H9 (cell line): ENCODE data around the gene TBL1X. TPM values are rescaled to one million over a fixed set of nuclear protein-coding genes. Genes with fewer than 3 reads are reported as not detected.

ENCODE experiments used
- DNase-seq: peaks from one replicate; pipeline ENCODE4 v3.0.0-alpha.2; 2017
- H2AFZ ChIP-seq: one replicate; pipeline ENCODE4 v1.6.1; 2013; ENCODE audit warnings: mild to moderate bottlenecking, low read length, control low read depth, moderate library complexity
- H2AK5ac ChIP-seq: 2 replicates; pipeline ENCODE4 v1.6.1; 2013; ENCODE audit warnings: low read length, control low read depth, mixed read lengths; ENCODE audit not compliant: insufficient read length
- H2BK120ac ChIP-seq: one replicate; pipeline ENCODE4 v1.6.1; 2013; ENCODE audit warnings: low read depth, mild to moderate bottlenecking, low read length, control low read depth, inconsistent platforms; ENCODE audit not compliant: poor library complexity, severe bottlenecking
- H2BK12ac ChIP-seq: 2 replicates; pipeline ENCODE4 v1.6.1; 2013; ENCODE audit warnings: low read length, control low read depth, mixed read lengths, low read depth; ENCODE audit not compliant: insufficient read length
- H2BK15ac ChIP-seq: 2 replicates; pipeline ENCODE4 v1.6.1; 2013; ENCODE audit warnings: low read depth, low read length, control low read depth
- H2BK20ac ChIP-seq: one replicate; pipeline ENCODE4 v1.6.1; 2013; ENCODE audit warnings: low read depth, mild to moderate bottlenecking, low read length, control low read depth, inconsistent platforms; ENCODE audit not compliant: poor library complexity, severe bottlenecking
- H2BK5ac ChIP-seq: 2 replicates; pipeline ENCODE4 v1.6.1; 2013; ENCODE audit warnings: low read length, control low read depth, mixed read lengths; ENCODE audit not compliant: insufficient read length
- H3K14ac ChIP-seq: 2 replicates; pipeline ENCODE4 v1.6.1; 2013; ENCODE audit warnings: low read length, control low read depth; ENCODE audit not compliant: insufficient read depth
- H3K18ac ChIP-seq: 2 replicates; pipeline ENCODE4 v1.6.1; 2013; ENCODE audit warnings: low read depth, mild to moderate bottlenecking, mixed read lengths, low read length, control low read depth; ENCODE audit not compliant: insufficient read length
- H3K23ac ChIP-seq: 2 replicates; pipeline ENCODE4 v1.6.1; 2013; ENCODE audit warnings: low read length, control low read depth, mixed read lengths, low read depth; ENCODE audit not compliant: insufficient read length
- H3K23me2 ChIP-seq: 2 replicates; pipeline ENCODE4 v1.6.1; 2013; ENCODE audit warnings: low read depth, mild to moderate bottlenecking, mixed read lengths, low read length, control low read depth; ENCODE audit not compliant: insufficient read length, poor library complexity, severe bottlenecking
- H3K27ac ChIP-seq: 2 replicates; pipeline ENCODE4 v1.5.1; 2013; ENCODE audit warnings: low read length, control low read depth, mixed read lengths, low read depth; ENCODE audit not compliant: insufficient read length
- H3K27me3 ChIP-seq: 2 replicates; pipeline ENCODE4 v1.6.1; 2013; ENCODE audit warnings: low read length, control low read depth, inconsistent platforms; ENCODE audit not compliant: insufficient read depth
- H3K4ac ChIP-seq: 2 replicates; pipeline ENCODE4 v1.6.1; 2013; ENCODE audit warnings: low read depth, mild to moderate bottlenecking, control low read depth, inconsistent platforms, low read length, moderate library complexity
- H3K4me1 ChIP-seq: 2 replicates; pipeline ENCODE4 v1.6.1; 2013; ENCODE audit warnings: low read length, control low read depth, inconsistent platforms; ENCODE audit not compliant: insufficient read depth
- H3K4me2 ChIP-seq: 2 replicates; pipeline ENCODE4 v1.6.1; 2013; ENCODE audit warnings: low read length, control low read depth, mixed read lengths; ENCODE audit not compliant: insufficient read length, insufficient read depth
- H3K56ac ChIP-seq: 2 replicates; pipeline ENCODE4 v1.6.1; 2013; ENCODE audit warnings: low read depth, mild to moderate bottlenecking, mixed read lengths, low read length, control low read depth; ENCODE audit not compliant: insufficient read length
- H3K79me1 ChIP-seq: 2 replicates; pipeline ENCODE4 v1.6.1; 2013; ENCODE audit warnings: low read depth, mild to moderate bottlenecking, moderate library complexity, low read length, control low read depth, inconsistent platforms; ENCODE audit not compliant: insufficient read depth, poor library complexity, severe bottlenecking
- H3K79me2 ChIP-seq: 2 replicates; pipeline ENCODE4 v1.6.1; 2013; ENCODE audit warnings: low read length, control low read depth, inconsistent platforms; ENCODE audit not compliant: insufficient read depth
- H3K9ac ChIP-seq: 2 replicates; pipeline ENCODE4 v1.6.1; 2013; ENCODE audit warnings: low read length, control low read depth, mixed read lengths; ENCODE audit not compliant: insufficient read length; ENCODE audit errors: extremely low read depth
- H3K9me3 ChIP-seq: one replicate; pipeline ENCODE4 v1.6.1; 2013; ENCODE audit warnings: low read depth, low read length, inconsistent platforms; ENCODE audit not compliant: control insufficient read depth
- H3T11ph ChIP-seq: one replicate; pipeline ENCODE4 v1.6.1; 2013; ENCODE audit warnings: mild to moderate bottlenecking, low read length, control low read depth, inconsistent platforms
- H4K20me1 ChIP-seq: one replicate; pipeline ENCODE4 v1.6.1; 2013; ENCODE audit not compliant: control insufficient read depth, insufficient read length, insufficient read depth
- H4K5ac ChIP-seq: 2 replicates; pipeline ENCODE4 v1.6.1; 2013; ENCODE audit warnings: low read depth, mild to moderate bottlenecking, mixed read lengths, low read length, control low read depth; ENCODE audit not compliant: insufficient read length
- H4K8ac ChIP-seq: replicated peaks from 2 replicates; pipeline ENCODE4 v1.6.1; 2013; ENCODE audit warnings: low read length, control low read depth, mixed read lengths, low read depth; ENCODE audit not compliant: insufficient read length
- H4K91ac ChIP-seq: 2 replicates; pipeline ENCODE4 v1.6.1; 2013; ENCODE audit warnings: low read depth, mild to moderate bottlenecking, moderate library complexity, mixed read lengths, low read length, control low read depth; ENCODE audit not compliant: insufficient read length
- H3K27ac Mint-ChIP-seq, 3 experiments: 2 replicates in 2 of 3; 3 replicates in 1 of 3; pipeline ENCODE4 v1.8.0; 2020 to 2021; ENCODE audit warnings: mixed read lengths in 3 of 3, mild to moderate bottlenecking in 1 of 3, moderate library complexity in 1 of 3
- H3K27me3 Mint-ChIP-seq: 2 replicates; pipeline ENCODE4 v1.8.0; 2021; ENCODE audit warnings: low read depth, mild to moderate bottlenecking, moderate library complexity, mixed read lengths
- H3K36me3 Mint-ChIP-seq, 3 experiments: 2 replicates in 2 of 3; 3 replicates in 1 of 3; pipeline ENCODE4 v1.8.0; 2020 to 2021; ENCODE audit warnings: low read depth in 3 of 3, mixed read lengths in 3 of 3; ENCODE audit not compliant: insufficient read depth in 1 of 3
- H3K4me1 Mint-ChIP-seq, 2 experiments: 2 replicates each; pipeline ENCODE4 v1.8.0; 2020; ENCODE audit warnings: mixed read lengths in 2 of 2
- H3K4me3 Mint-ChIP-seq, 2 experiments: 2 replicates in 1 of 2; 3 replicates in 1 of 2; pipeline ENCODE4 v1.8.0; 2020 to 2021; ENCODE audit warnings: mild to moderate bottlenecking in 2 of 2, mixed read lengths in 2 of 2, moderate library complexity in 1 of 2
- H3K9me3 Mint-ChIP-seq, 2 experiments: 2 replicates in 1 of 2; 3 replicates in 1 of 2; pipeline ENCODE4 v1.8.0; 2020; ENCODE audit warnings: mild to moderate bottlenecking in 2 of 2, mixed read lengths in 2 of 2, moderate library complexity in 1 of 2
- WGBS: extraction: QIAGEN DNeasy Blood & Tissue Kit; methylation state at CpG from one replicate; pipeline ENCODE4 v1.1.7; 2013; ENCODE audit warnings: missing lambda C conversion rate, low lambda C conversion rate, mixed read lengths; ENCODE audit not compliant: insufficient read length; ENCODE audit errors: extremely low coverage; 5-methylcytosine and 5-hydroxymethylcytosine counted together
- total RNA-seq: library from RNA; stranded (reverse); gene quantifications from 2 replicates; pipeline ENCODE4 v1.2.1, GENCODE V29; 2021
- TF ChIP-seq, protein P1 (sequence below): fragments of 200-600 bp; sonication (generic); conservative IDR thresholded peaks from 3 replicates; pipeline ENCODE4 v1.8.0; 2021; ENCODE audit warnings: antibody characterized with exemption, mild to moderate bottlenecking

The TBL1X gene
- total RNA-seq, 1 experiment from 2014 or later: 24.1 TPM

GRCh38 chrX:9785254-9785943 lies 320.5 kb downstream of the TBL1X start:
- H3K9ac ChIP-seq: peak overlapping the region; percentile 42
- H2BK5ac ChIP-seq: no peak overlapping the region
- Mint-ChIP-seq H3K36me3 (peaks cover 11 to 23% (median 17%) of the 10 kb centered on the region in 3 experiments; a peak in 5 of 7 replicates), H3K27ac (peak overlapping the region in 1 of 3 experiments; percentile 86; a peak in 1 of 7 replicates), H3K4me3 (peak overlapping the region; percentile 60 to 83), H3K9me3 (peaks cover 24 to 59% of the 10 kb centered on the region in 2 experiments), H3K4me1 (peaks cover 29 to 35% of the 10 kb centered on the region in 2 experiments), H3K27me3 (peaks cover 6% of the 10 kb centered on the region)
- peaks cover 26% of the 10 kb centered on the region for H3K4me1 ChIP-seq
- H4K91ac ChIP-seq: no peak overlapping the region
- no peak overlapping the region for H2AK5ac ChIP-seq
- no peak overlapping the region for H3K56ac ChIP-seq
- H4K5ac ChIP-seq: no peak overlapping the region
- peaks cover 3% of the 10 kb centered on the region for H3K79me1 ChIP-seq
- peaks cover 27% of the 10 kb centered on the region for H3K23me2 ChIP-seq
- TF ChIP-seq, protein P1, sequence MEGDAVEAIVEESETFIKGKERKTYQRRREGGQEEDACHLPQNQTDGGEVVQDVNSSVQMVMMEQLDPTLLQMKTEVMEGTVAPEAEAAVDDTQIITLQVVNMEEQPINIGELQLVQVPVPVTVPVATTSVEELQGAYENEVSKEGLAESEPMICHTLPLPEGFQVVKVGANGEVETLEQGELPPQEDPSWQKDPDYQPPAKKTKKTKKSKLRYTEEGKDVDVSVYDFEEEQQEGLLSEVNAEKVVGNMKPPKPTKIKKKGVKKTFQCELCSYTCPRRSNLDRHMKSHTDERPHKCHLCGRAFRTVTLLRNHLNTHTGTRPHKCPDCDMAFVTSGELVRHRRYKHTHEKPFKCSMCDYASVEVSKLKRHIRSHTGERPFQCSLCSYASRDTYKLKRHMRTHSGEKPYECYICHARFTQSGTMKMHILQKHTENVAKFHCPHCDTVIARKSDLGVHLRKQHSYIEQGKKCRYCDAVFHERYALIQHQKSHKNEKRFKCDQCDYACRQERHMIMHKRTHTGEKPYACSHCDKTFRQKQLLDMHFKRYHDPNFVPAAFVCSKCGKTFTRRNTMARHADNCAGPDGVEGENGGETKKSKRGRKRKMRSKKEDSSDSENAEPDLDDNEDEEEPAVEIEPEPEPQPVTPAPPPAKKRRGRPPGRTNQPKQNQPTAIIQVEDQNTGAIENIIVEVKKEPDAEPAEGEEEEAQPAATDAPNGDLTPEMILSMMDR: peak; percentile 18; the same call in 2 of the 3 replicates
- no peak overlapping the region for H2BK120ac ChIP-seq
- no peak overlapping the region for H3T11ph ChIP-seq
- peaks cover 13% of the 10 kb centered on the region; the same call in 1 of the 2 replicates for H3K79me2 ChIP-seq
- peaks cover 3% of the 10 kb centered on the region for H4K20me1 ChIP-seq
- no peaks in the 10 kb centered on the region; the same call in 1 of the 2 replicates for H3K27me3 ChIP-seq
- H2AFZ ChIP-seq: no peak overlapping the region
- H3K4ac ChIP-seq: no peak overlapping the region
- no peak overlapping the region for H4K8ac ChIP-seq
- no peak overlapping the region for H3K27ac ChIP-seq
- H3K14ac ChIP-seq: no peak overlapping the region
- no peak overlapping the region for H3K18ac ChIP-seq
- H2BK12ac ChIP-seq: no peak overlapping the region
- no peak overlapping the region for H3K23ac ChIP-seq
- H2BK15ac ChIP-seq: no peak overlapping the region
- no peak overlapping the region for H2BK20ac ChIP-seq
- WGBS: no CpG with 5 or more reads among the region's 58 CpGs
- no peaks in the 10 kb centered on the region for H3K9me3 ChIP-seq
- peak overlapping the region; percentile 65 for H3K4me2 ChIP-seq
- DNase-seq: no peak
